ENCODE results near the gene RIPK3.

DNA sequence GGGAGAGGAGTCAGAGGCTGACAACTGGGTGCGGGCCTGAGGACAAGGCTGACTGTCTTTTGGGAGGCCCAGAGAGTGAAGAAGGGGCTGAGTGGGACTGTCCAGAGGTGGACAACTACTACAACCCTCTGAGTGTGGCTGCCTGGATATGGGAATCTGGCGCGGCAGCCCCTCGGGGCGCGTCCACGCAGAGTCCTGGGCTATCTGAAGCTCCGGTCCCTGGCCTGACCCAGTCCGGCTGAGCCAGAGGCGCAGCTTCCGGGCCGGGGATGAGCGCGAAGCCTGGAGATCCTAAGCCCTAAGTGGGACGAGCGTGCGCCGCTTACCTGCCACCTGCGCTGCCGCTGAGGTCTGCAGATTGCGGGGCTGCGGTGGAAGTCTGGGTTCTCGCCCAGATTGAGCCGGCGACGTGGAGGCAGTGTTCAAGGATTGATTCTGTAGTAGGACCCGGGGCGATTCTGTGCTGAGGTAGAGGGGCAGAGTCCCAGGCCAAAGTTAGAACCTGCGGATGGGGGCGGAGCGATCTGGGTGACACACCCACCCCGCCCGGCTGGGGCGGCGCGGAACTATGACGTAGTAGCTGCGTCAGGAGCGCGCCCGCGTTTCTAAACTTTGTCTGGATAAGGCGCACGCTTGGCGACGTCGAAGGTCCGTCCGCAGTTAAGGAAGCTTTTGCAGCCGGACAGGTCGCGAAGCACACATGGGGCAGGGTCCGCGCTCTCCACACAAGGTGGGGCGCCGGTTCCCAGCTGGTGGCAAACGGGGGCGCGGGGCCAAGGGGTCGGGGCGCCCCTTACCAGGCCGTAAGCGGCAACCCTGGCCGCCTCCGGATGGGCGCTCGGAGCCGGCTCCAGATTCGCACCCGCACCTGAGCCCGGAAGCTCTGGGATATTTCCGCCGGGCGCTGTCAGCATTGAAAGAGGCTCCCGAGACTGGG lies 40.3 kb downstream of the RIPK3 start, which contains the start of the genes DHRS1 and NOP9:
- TF ChIP-seq, protein P1, sequence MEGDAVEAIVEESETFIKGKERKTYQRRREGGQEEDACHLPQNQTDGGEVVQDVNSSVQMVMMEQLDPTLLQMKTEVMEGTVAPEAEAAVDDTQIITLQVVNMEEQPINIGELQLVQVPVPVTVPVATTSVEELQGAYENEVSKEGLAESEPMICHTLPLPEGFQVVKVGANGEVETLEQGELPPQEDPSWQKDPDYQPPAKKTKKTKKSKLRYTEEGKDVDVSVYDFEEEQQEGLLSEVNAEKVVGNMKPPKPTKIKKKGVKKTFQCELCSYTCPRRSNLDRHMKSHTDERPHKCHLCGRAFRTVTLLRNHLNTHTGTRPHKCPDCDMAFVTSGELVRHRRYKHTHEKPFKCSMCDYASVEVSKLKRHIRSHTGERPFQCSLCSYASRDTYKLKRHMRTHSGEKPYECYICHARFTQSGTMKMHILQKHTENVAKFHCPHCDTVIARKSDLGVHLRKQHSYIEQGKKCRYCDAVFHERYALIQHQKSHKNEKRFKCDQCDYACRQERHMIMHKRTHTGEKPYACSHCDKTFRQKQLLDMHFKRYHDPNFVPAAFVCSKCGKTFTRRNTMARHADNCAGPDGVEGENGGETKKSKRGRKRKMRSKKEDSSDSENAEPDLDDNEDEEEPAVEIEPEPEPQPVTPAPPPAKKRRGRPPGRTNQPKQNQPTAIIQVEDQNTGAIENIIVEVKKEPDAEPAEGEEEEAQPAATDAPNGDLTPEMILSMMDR (IDR thresholded peaks at IDR 0.05; ENCODE audit: borderline replicate concordance, extremely low read depth, low read length, poor library complexity, severe bottlenecking) = no peak
- TF ChIP-seq EZH2 (IDR thresholded peaks at IDR 0.05; ENCODE audit: borderline replicate concordance, low read depth, low read length, severe bottlenecking) = no peak

All from DND-41 (cell line).